B cell (primary cell): ENCODE measurements around the gene CTDSPL.

Source experiments
- CTCF ChIP-seq: fragments of 200-600 bp; IDR thresholded peaks from one replicate; pipeline ENCODE4 v1.8.0; 2022; ENCODE audit warnings: antibody characterized with exemption, mild to moderate bottlenecking
- EZH2 ChIP-seq: IDR thresholded peaks from 2 replicates; pipeline ENCODE4 v1.6.1; 2012; ENCODE audit warnings: borderline replicate concordance, low read depth, mild to moderate bottlenecking, moderate library complexity, low read length; ENCODE audit not compliant: insufficient read depth, poor library complexity, severe bottlenecking

- TF ChIP-seq CTCF (no peak), EZH2 (no peak)
Observed at GRCh38 chr3:37945807-37946530, 84.3 kb downstream of the CTDSPL start.
